Measurements from ENCODE around the gene TMEM123. TPM values are rescaled to one million over a fixed set of nuclear protein-coding genes. Genes with fewer than 3 reads are reported as not detected.

The TMEM123 gene
- total and polyA plus RNA-seq, 2 of the 4 experiments (the other 2 are of a cell fraction), result 96.9 to 127 TPM

- H3K9me1 ChIP-seq (ENCODE audit: insufficient read depth, low read length), result peaks cover 15% of the 10 kb centered on the region
- no peak overlapping the region for H2AFZ ChIP-seq (replicated peaks; ENCODE audit: low read length, poor library complexity)
- ChIA-PET CTCF (interaction anchor here (0.5 to 1.0 kb wide), 2 partner anchors 11 to 32 kb away, joined by 4 to 5 read pairs; no protein-coding TSS in a partner anchor), POLR2A (ENCODE audit: unreplicated experiment) (no interaction called here)
- peak overlapping the region; percentile 72; the same call in 1 of the 2 replicates for H3K23ac ChIP-seq (ENCODE audit: low read depth, low read length)
- H4K91ac ChIP-seq (ENCODE audit: insufficient read depth, low read depth, low read length), result no peak overlapping the region
- peak; percentile 70 for DNase-seq
- H2AK9ac ChIP-seq (replicated peaks; ENCODE audit: low read depth, low read length, poor library complexity), result peak overlapping the region; percentile 5
- H3K56ac ChIP-seq (ENCODE audit: extremely low read depth, insufficient read depth, low read length), result no peak overlapping the region
- WGBS, 2 experiments (ENCODE audit: extremely low coverage in 2 of 2, insufficient read length in 1 of 2), result no CpG with 5 or more reads among the region's 3 CpGs
- no peak overlapping the region for H2BK15ac ChIP-seq (ENCODE audit: low read depth, low read length)
- H3K27me3 ChIP-seq (ENCODE audit: control insufficient read depth, insufficient read depth, low read length), result no peaks in the 10 kb centered on the region
- peaks cover 18% of the 10 kb centered on the region for H4K20me1 ChIP-seq (ENCODE audit: insufficient read depth, low read length)
- intact Hi-C loops (cut with micrococcal nuclease) (no loop called here), in situ Hi-C loops (cut with MboI; ENCODE audit: low sequenced_read_pairs) (no loop called here), dilution Hi-C loops (cut with HindIII; ENCODE audit: low sequenced_read_pairs, unreplicated experiment) (no loop called here)
- H3K9ac ChIP-seq (ENCODE audit: low read depth, low read length), result no peak overlapping the region
- peaks cover 30 to 64% of the 10 kb centered on the region in 2 experiments for H3K79me1 ChIP-seq (ENCODE audit: low read depth in 1 of 2, low read length in 2 of 2)
- H3K36me3 ChIP-seq (ENCODE audit: control insufficient read depth, insufficient read depth, low read length), result peaks cover 1% of the 10 kb centered on the region; the same call in 1 of the 2 replicates
- no peak overlapping the region for H3K27ac ChIP-seq (ENCODE audit: insufficient read depth, low read length)
- H2BK5ac ChIP-seq (ENCODE audit: low read depth, low read length, poor library complexity, severe bottlenecking), result peak overlapping the region; percentile 71
- H3K4me2 ChIP-seq (ENCODE audit: low read depth, low read length), result peak overlapping the region; percentile 62; the same call in 1 of the 2 replicates
- H2BK20ac ChIP-seq (ENCODE audit: low read depth, low read length), result no peak overlapping the region
- H3K9me3 ChIP-seq (ENCODE audit: control insufficient read depth, insufficient read depth, low read length), result peaks cover 2% of the 10 kb centered on the region; the same call in 1 of the 2 replicates
- H2BK120ac ChIP-seq (ENCODE audit: low read depth, low read length), result no peak overlapping the region
- H3K4ac ChIP-seq (ENCODE audit: low read depth, low read length), result 0 out of 2 replicates have a peak overlapping the region, but pooled peaks have one; percentile 3
- no TSS peak for BruUV-seq (replicated peaks)
- H3K14ac ChIP-seq (replicated peaks; ENCODE audit: low read depth, low read length), result peak overlapping the region; percentile 66
- H3K4me3 ChIP-seq (ENCODE audit: insufficient read depth, low read depth, low read length), result no peak overlapping the region
- peaks cover 8% of the 10 kb centered on the region for H3K4me1 ChIP-seq (ENCODE audit: control insufficient read depth, insufficient read depth, low read length)
- no peak overlapping the region for H4K8ac ChIP-seq (ENCODE audit: low read depth in 2 of 2, low read length in 2 of 2)
- H4K5ac ChIP-seq (ENCODE audit: low read depth, low read length), result no peak overlapping the region
- TF ChIP-seq CEBPB (IDR thresholded peaks at IDR 0.05; ENCODE audit: low read depth, low read length) (peak; percentile 41), BHLHE40 (IDR thresholded peaks at IDR 0.05; ENCODE audit: low read depth, low read length) (no peak)
- peak overlapping the region; percentile 58; the same call in 1 of the 2 replicates for H2AK5ac ChIP-seq (ENCODE audit: low read depth, low read length)
- peak; percentile 90 for ATAC-seq (ENCODE audit: low read depth)
- no peak overlapping the region; the same call in 1 of the 2 replicates for H3K18ac ChIP-seq (ENCODE audit: low read depth, low read length)
Observed at GRCh38 chr11:102430158-102430836, 22.3 kb downstream of the TMEM123 start.
